ENCODE measurements around the gene TENT4A.

Gene TENT4A

GRCh38 chr5:6790346-6790865 lies 77.2 kb downstream of the TENT4A start:
- no peak for DNase-seq (ENCODE audit: low spot score in 2 of 2)
- no peak for ATAC-seq
- Mint-ChIP-seq H3K36me3 (no peaks in the 10 kb centered on the region), H3K27ac (no peak overlapping the region), H3K4me1 (peaks cover 11% of the 10 kb centered on the region), H3K9me3 (no peaks in the 10 kb centered on the region), H3K4me3 (no peak overlapping the region)

- H3K9me3 Mint-ChIP-seq: no peaks in the 10 kb centered on the region
- H3K36me3 Mint-ChIP-seq: no peaks in the 10 kb centered on the region
- ATAC-seq (no peak), DNase-seq (ENCODE audit: low spot score in 2 of 2) (no peak)
- no peak overlapping the region for H3K27ac Mint-ChIP-seq
- no peak overlapping the region for H3K4me3 Mint-ChIP-seq
- H3K4me1 Mint-ChIP-seq: peaks cover 6% of the 10 kb centered on the region
Observed at GRCh38 chr5:6791031-6791430, 77.8 kb downstream of the TENT4A start.

GRCh38 chr5:6792376-6792775 lies 79.1 kb downstream of the TENT4A start:
- Mint-ChIP-seq H3K27ac (no peak overlapping the region), H3K36me3 (no peaks in the 10 kb centered on the region), H3K9me3 (no peaks in the 10 kb centered on the region), H3K4me3 (no peak overlapping the region), H3K4me1 (peaks cover 6% of the 10 kb centered on the region)
- no peak for DNase-seq (ENCODE audit: low spot score in 2 of 2)
- ATAC-seq: no peak

GRCh38 chr5:6792911-6793471 lies 79.8 kb downstream of the TENT4A start:
- peaks cover 6% of the 10 kb centered on the region for H3K4me1 Mint-ChIP-seq
- ATAC-seq (no peak), DNase-seq (ENCODE audit: low spot score in 2 of 2) (no peak)
- H3K27ac Mint-ChIP-seq: no peak overlapping the region
- H3K36me3 Mint-ChIP-seq: no peaks in the 10 kb centered on the region
- no peak overlapping the region for H3K4me3 Mint-ChIP-seq
- no peaks in the 10 kb centered on the region for H3K9me3 Mint-ChIP-seq

- Mint-ChIP-seq H3K27ac (no peak overlapping the region), H3K4me1 (no peaks in the 10 kb centered on the region), H3K4me3 (no peak overlapping the region), H3K36me3 (no peaks in the 10 kb centered on the region), H3K9me3 (no peaks in the 10 kb centered on the region)
- ATAC-seq (no peak), DNase-seq (ENCODE audit: low spot score in 2 of 2) (no peak)
Observed at GRCh38 chr5:6801236-6801635, 88.0 kb downstream of the TENT4A start.

GRCh38 chr5:6803981-6804550 lies 90.8 kb downstream of the TENT4A start:
- Mint-ChIP-seq H3K27ac (no peak overlapping the region), H3K9me3 (peaks cover 13% of the 10 kb centered on the region), H3K4me3 (no peak overlapping the region), H3K36me3 (no peaks in the 10 kb centered on the region), H3K4me1 (no peaks in the 10 kb centered on the region)
- ATAC-seq (no peak), DNase-seq (ENCODE audit: low spot score in 2 of 2) (no peak)

GRCh38 chr5:6804766-6805501 lies 91.7 kb downstream of the TENT4A start:
- no peak overlapping the region for H3K4me3 Mint-ChIP-seq
- no peak overlapping the region for H3K27ac Mint-ChIP-seq
- no peaks in the 10 kb centered on the region for H3K4me1 Mint-ChIP-seq
- no peaks in the 10 kb centered on the region for H3K36me3 Mint-ChIP-seq
- ATAC-seq (no peak), DNase-seq (ENCODE audit: low spot score in 2 of 2) (no peak)
- H3K9me3 Mint-ChIP-seq: peaks cover 13% of the 10 kb centered on the region

GRCh38 chr5:6805841-6806240 lies 92.6 kb downstream of the TENT4A start:
- ATAC-seq (no peak), DNase-seq (ENCODE audit: low spot score in 2 of 2) (no peak)
- Mint-ChIP-seq H3K27ac (no peak overlapping the region), H3K4me1 (no peaks in the 10 kb centered on the region), H3K9me3 (peaks cover 13% of the 10 kb centered on the region), H3K36me3 (no peaks in the 10 kb centered on the region), H3K4me3 (no peak overlapping the region)

Measured in stimulated activated effector memory CD8-positive, alpha-beta T cell treated with anti-CD3 and anti-CD28 coated beads, Interleukin-12 subunit alpha, Interleukin-12 subunit beta, amount 100 ng/mL, for 72 hours (primary cell).